Neuronal stem cell (in vitro differentiated cells): ENCODE data around the gene GNAT1.
A peak's percentile ranks its signal among the peaks of the same experiment; 100 is the strongest.

Source experiments
- DNase-seq: peaks from one replicate; pipeline ENCODE4 v3.0.0-alpha.2; 2013; ENCODE audit warnings: low spot score
- H2AFZ ChIP-seq: one replicate; pipeline ENCODE4 v1.6.1; 2013; ENCODE audit warnings: mild to moderate bottlenecking, low read length, inconsistent platforms
- H2AK5ac ChIP-seq: 2 replicates; pipeline ENCODE4 v1.6.1; 2013; ENCODE audit warnings: low read depth, mild to moderate bottlenecking, inconsistent platforms, low read length, moderate library complexity, mixed read lengths
- H2BK120ac ChIP-seq: 2 replicates; pipeline ENCODE4 v1.6.1; 2013; ENCODE audit warnings: low read depth, mild to moderate bottlenecking, inconsistent platforms, low read length, moderate library complexity, mixed read lengths
- H2BK12ac ChIP-seq: one replicate; pipeline ENCODE4 v1.6.1; 2013; ENCODE audit warnings: low read length, inconsistent platforms
- H2BK15ac ChIP-seq: 2 replicates; pipeline ENCODE4 v1.6.1; 2013; ENCODE audit warnings: mild to moderate bottlenecking, low read length, inconsistent platforms, mixed read lengths
- H2BK5ac ChIP-seq: one replicate; pipeline ENCODE4 v1.6.1; 2013; ENCODE audit warnings: inconsistent platforms, mild to moderate bottlenecking, low read length, moderate library complexity
- H3K14ac ChIP-seq: one replicate; pipeline ENCODE4 v1.6.1; 2013; ENCODE audit warnings: low read length, inconsistent platforms
- H3K18ac ChIP-seq: 2 replicates; pipeline ENCODE4 v1.6.1; 2013; ENCODE audit warnings: low read length, inconsistent platforms
- H3K23ac ChIP-seq: 2 replicates; pipeline ENCODE4 v1.6.1; 2013; ENCODE audit warnings: low read depth, mild to moderate bottlenecking, mixed read lengths, low read length, inconsistent platforms; ENCODE audit not compliant: poor library complexity
- H3K27ac ChIP-seq: replicated peaks from 3 replicates; pipeline ENCODE4 v1.5.1; 2013; ENCODE audit warnings: low read length, inconsistent platforms
- H3K27me3 ChIP-seq, 3 experiments: 2 replicates each; pipeline ENCODE4 v1.6.1; 2013; ENCODE audit warnings: low read length in 3 of 3, mild to moderate bottlenecking in 2 of 3, inconsistent platforms in 1 of 3, low read depth in 1 of 3, mixed read lengths in 1 of 3, moderate library complexity in 1 of 3; ENCODE audit not compliant: control insufficient read depth in 3 of 3, insufficient read depth in 3 of 3
- H3K36me3 ChIP-seq, 2 donors: replicated peaks in 1 of 2; 2 replicates each; pipeline ENCODE4 v1.6.1; 2013; ENCODE audit warnings: low read length in 2 of 2; ENCODE audit not compliant: control insufficient read depth in 2 of 2, insufficient read depth in 2 of 2
- H3K4ac ChIP-seq: 2 replicates; pipeline ENCODE4 v1.6.1; 2013; ENCODE audit warnings: inconsistent platforms, mild to moderate bottlenecking, low read length, moderate library complexity
- H3K4me1 ChIP-seq, 2 donors: 1 replicate in 1 of 2; 2 replicates in 1 of 2; pipeline ENCODE4 v1.6.1; 2013; ENCODE audit warnings: low read length in 2 of 2, low read depth in 1 of 2; ENCODE audit not compliant: control insufficient read depth in 2 of 2, insufficient read depth in 1 of 2
- H3K4me2 ChIP-seq: one replicate; pipeline ENCODE4 v1.6.1; 2013; ENCODE audit warnings: mild to moderate bottlenecking, low read length, inconsistent platforms; ENCODE audit not compliant: insufficient read depth, poor library complexity, severe bottlenecking
- H3K4me3 ChIP-seq, 2 donors: 2 replicates each; pipeline ENCODE4 v1.5.1; 2013; ENCODE audit warnings: low read length in 2 of 2, mild to moderate bottlenecking in 2 of 2, inconsistent platforms in 1 of 2, moderate library complexity in 1 of 2
- H3K79me1 ChIP-seq: one replicate; pipeline ENCODE4 v1.6.1; 2013; ENCODE audit warnings: low read depth, mild to moderate bottlenecking, inconsistent platforms, low read length, moderate library complexity
- H3K9ac ChIP-seq: one replicate; pipeline ENCODE4 v1.6.1; 2013; ENCODE audit warnings: mild to moderate bottlenecking, low read depth, low read length, inconsistent platforms; ENCODE audit not compliant: poor library complexity
- H3K9me3 ChIP-seq, 2 donors: replicated peaks in 1 of 2; 2 replicates each; pipeline versions ENCODE3 to v1.6.1; 2013; ENCODE audit warnings: low read length in 2 of 2, mild to moderate bottlenecking in 2 of 2, inconsistent platforms in 1 of 2, low read depth in 1 of 2, mixed read lengths in 1 of 2, moderate library complexity in 1 of 2; ENCODE audit not compliant: control insufficient read depth in 2 of 2, insufficient read depth in 1 of 2
- H4K8ac ChIP-seq: one replicate; pipeline ENCODE4 v1.6.1; 2013; ENCODE audit warnings: low read depth, mild to moderate bottlenecking, inconsistent platforms, low read length, moderate library complexity
- H4K91ac ChIP-seq: one replicate; pipeline ENCODE4 v1.6.1; 2013; ENCODE audit warnings: low read length, low read depth, mild to moderate bottlenecking, inconsistent platforms; ENCODE audit not compliant: poor library complexity
- WGBS, 2 donors: extraction: QIAGEN DNeasy Blood & Tissue Kit; methylation state at CpG; one replicate each; pipeline ENCODE4 v1.1.7; 2013; ENCODE audit warnings: missing lambda C conversion rate in 2 of 2, mixed read lengths in 1 of 2; ENCODE audit not compliant: insufficient read length in 2 of 2, insufficient replicate concordance in 1 of 2; ENCODE audit errors: extremely low coverage in 2 of 2; 5-methylcytosine and 5-hydroxymethylcytosine counted together

GNAT1 gene

DNA sequence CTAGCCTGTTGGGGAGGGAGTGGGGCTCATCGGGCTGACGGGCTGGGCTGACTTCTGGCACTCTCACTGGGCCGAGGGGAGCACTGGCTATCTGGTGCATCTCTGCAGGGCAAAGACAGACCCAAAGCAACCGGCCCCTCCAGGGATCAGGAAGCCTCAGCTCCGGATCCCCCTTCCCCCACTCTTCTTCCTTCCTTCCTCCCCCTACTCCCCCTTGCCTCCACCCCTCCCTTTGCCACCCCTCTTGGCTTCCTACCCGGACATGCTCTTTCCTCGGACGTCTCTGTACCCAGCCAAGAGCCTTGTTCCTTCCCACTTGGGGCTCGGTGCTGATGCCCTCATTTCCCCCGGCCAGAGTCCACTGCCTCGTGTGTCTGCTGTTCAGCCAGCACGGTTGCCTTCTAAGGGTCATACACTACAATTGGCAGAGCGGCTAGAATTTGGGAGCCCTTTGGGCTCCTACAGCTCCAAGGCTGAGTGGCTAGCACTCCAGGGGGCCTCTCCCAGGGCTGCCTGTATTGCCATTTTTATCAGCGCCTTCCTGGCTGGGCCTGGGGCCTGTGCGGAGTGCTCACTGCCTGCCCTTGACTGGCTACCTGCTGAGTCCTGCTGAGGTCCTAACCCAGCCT lies 25.4 kb upstream of the GNAT1 start:
- peak overlapping the region; percentile 17 for H3K14ac ChIP-seq
- H4K8ac ChIP-seq = peak overlapping the region; percentile 59
- WGBS, 2 donors = no CpG with 5 or more reads among the region's 15 CpGs
- H2BK12ac ChIP-seq = peak overlapping the region; percentile 60
- peak overlapping the region; percentile 89 for H3K27ac ChIP-seq
- H3K18ac ChIP-seq = peak overlapping the region; percentile 95
- H2BK120ac ChIP-seq = peak overlapping the region; percentile 56
- no peak for DNase-seq
- H2AFZ ChIP-seq = peak overlapping the region; percentile 60
- H3K4me3 ChIP-seq = no peak overlapping the region
- H4K91ac ChIP-seq = peak overlapping the region; percentile 91
- peak overlapping the region; percentile 34 for H3K23ac ChIP-seq
- peak overlapping the region; percentile 91 for H2AK5ac ChIP-seq
- peaks cover 0 to 32% (median 0%) of the 10 kb centered on the region in 3 experiments for H3K27me3 ChIP-seq
- peaks cover 21% of the 10 kb centered on the region for H3K79me1 ChIP-seq
- peaks cover 42 to 62% of the 10 kb centered on the region in 2 donors for H3K4me1 ChIP-seq
- peak overlapping the region; percentile 75 for H3K9ac ChIP-seq
- H3K36me3 ChIP-seq = peaks cover 0 to 34% of the 10 kb centered on the region in 2 donors
- H3K4ac ChIP-seq = peak overlapping the region; percentile 71
- peak overlapping the region; percentile 83 for H2BK15ac ChIP-seq
- no peak overlapping the region for H3K4me2 ChIP-seq
- peak overlapping the region; percentile 92 for H2BK5ac ChIP-seq
- no peaks in the 10 kb centered on the region for H3K9me3 ChIP-seq

DNA sequence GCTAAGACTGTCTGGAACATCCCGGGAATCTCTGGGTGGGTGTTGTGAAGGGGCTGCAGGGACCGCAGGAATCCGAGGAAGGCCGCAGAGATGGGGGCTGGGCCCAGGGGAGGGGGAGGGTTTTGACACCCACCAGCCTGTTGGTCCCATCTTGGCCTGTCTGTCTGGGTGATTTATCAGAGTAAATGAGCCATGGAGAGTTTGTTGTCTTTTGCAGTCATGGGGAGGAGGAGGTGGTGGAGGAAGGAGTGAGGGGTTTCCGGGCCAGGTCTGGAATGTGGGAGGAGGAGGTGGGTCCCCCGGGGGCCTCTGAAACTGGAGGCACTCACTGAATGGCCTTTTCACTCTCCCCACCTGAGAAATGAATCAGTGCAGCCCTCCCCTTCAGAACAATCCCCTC lies 24.8 kb upstream of the GNAT1 start:
- peak overlapping the region; percentile 89 for H3K27ac ChIP-seq
- peak overlapping the region; percentile 91 for H3K18ac ChIP-seq
- WGBS, 2 donors = no CpG with 5 or more reads among the region's 6 CpGs
- peaks cover 43 to 64% of the 10 kb centered on the region in 2 donors for H3K4me1 ChIP-seq
- peak overlapping the region; percentile 79 for H2BK12ac ChIP-seq
- H3K36me3 ChIP-seq = peaks cover 0 to 28% of the 10 kb centered on the region in 2 donors
- peak overlapping the region; percentile 31 for H2AFZ ChIP-seq
- peak overlapping the region; percentile 91 for H4K91ac ChIP-seq
- H2AK5ac ChIP-seq = peak overlapping the region; percentile 91
- peak overlapping the region; percentile 38 for H3K4me2 ChIP-seq
- DNase-seq = no peak
- H3K27me3 ChIP-seq = peaks cover 0 to 26% (median 0%) of the 10 kb centered on the region in 3 experiments
- H4K8ac ChIP-seq = no peak overlapping the region
- H3K4ac ChIP-seq = no peak overlapping the region
- H3K14ac ChIP-seq = no peak overlapping the region
- no peak overlapping the region for H3K4me3 ChIP-seq
- H3K79me1 ChIP-seq = peaks cover 25% of the 10 kb centered on the region
- H3K23ac ChIP-seq = no peak overlapping the region
- H3K9ac ChIP-seq = peak overlapping the region; percentile 75
- no peak overlapping the region for H2BK15ac ChIP-seq
- no peaks in the 10 kb centered on the region for H3K9me3 ChIP-seq
- peak overlapping the region; percentile 95 for H2BK5ac ChIP-seq
- H2BK120ac ChIP-seq = peak overlapping the region; percentile 56

DNA sequence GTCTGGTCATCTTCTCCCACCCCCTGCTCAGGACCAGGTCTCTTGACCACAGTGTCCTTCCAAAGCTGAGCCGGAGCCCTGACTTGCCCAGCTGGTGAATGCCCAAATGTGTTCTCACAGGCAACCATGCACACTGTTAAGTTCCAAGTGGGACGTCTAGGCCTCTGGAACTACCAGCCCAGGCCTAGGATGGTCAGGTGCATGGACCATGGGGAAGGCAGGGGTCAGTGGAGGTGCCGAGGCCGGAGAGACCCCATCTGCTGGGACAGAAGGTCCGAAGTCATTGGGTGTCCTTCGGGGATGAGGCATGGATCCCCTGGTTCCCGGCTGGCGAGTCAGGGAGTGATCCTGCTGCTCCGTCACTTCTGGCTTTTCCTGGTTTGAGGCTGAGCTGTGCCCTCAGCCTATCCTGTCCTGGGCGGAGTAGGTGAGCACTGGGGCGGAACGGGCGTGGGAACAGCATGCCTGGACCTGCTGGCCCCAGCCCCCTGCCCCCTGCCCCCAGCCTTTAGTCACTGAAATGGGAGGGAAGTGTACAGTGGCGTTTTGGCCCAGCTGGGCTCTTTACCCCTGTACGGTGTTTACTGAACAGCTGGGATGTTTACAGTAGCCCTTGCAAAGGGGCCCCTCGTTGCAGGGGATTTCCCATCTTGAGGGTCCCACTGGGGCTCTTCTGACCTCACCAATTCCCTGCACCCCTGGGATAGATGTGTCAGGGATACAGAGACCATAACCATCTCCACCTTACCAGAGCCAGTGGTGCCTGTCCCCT lies 24.2 kb upstream of the GNAT1 start:
- Histone ChIP-seq H2BK5ac (peak overlapping the region; percentile 95), H4K8ac (peak overlapping the region; percentile 1), H3K4me2 (peak overlapping the region; percentile 38), H2AFZ (peak overlapping the region; percentile 31), H3K27me3 (peaks cover 0 to 20% (median 0%) of the 10 kb centered on the region in 3 experiments), H3K4me1 (peaks cover 43 to 68% of the 10 kb centered on the region in 2 donors), H3K79me1 (peaks cover 27% of the 10 kb centered on the region), H3K9me3 (no peaks in the 10 kb centered on the region), H4K91ac (no peak overlapping the region), H3K23ac (no peak overlapping the region), H3K18ac (peak overlapping the region; percentile 91), H3K36me3 (peaks cover 0 to 23% of the 10 kb centered on the region in 2 donors), H3K14ac (no peak overlapping the region), H3K27ac (peak overlapping the region; percentile 89), H2AK5ac (peak overlapping the region; percentile 20), H2BK12ac (peak overlapping the region; percentile 79), H2BK120ac (peak overlapping the region; percentile 69), H3K9ac (no peak overlapping the region), H3K4me3 (no peak overlapping the region), H3K4ac (no peak overlapping the region), H2BK15ac (peak overlapping the region; percentile 13)
- no peak for DNase-seq
- no CpG with 5 or more reads among the region's 16 CpGs for whole genome bisulfite sequencing, 2 donors

DNA sequence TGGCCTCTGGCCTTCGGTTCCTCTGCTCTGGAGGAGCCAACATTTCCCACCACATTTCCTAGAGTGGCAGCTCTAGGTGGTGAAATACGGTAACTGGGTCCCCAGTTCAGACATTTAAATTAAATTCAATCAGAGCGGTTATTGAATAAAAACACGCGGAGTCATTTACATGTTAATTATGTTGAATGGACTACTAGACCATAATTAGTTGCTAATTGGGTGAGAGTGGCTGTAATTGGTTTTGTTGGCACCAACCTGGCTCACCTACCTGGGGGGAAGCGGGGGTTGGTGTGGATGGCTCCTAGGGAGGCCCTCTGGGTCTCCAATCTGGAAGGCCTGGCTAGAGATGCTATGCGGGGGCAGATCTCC lies 23.6 kb upstream of the GNAT1 start:
- Histone ChIP-seq H3K27me3 (peaks cover 0 to 14% (median 0%) of the 10 kb centered on the region in 3 experiments), H2AK5ac (peak overlapping the region; percentile 20), H3K18ac (peak overlapping the region; percentile 98), H3K4me1 (peaks cover 43 to 69% of the 10 kb centered on the region in 2 donors), H3K36me3 (peaks cover 0 to 18% of the 10 kb centered on the region in 2 donors), H3K23ac (no peak overlapping the region), H3K9ac (no peak overlapping the region), H3K9me3 (no peaks in the 10 kb centered on the region), H2BK12ac (peak overlapping the region; percentile 85), H3K4me2 (peak overlapping the region; percentile 52), H3K79me1 (peaks cover 28% of the 10 kb centered on the region), H2BK15ac (peak overlapping the region; percentile 13), H3K4me3 (no peak overlapping the region), H4K8ac (no peak overlapping the region), H2AFZ (no peak overlapping the region), H2BK5ac (peak overlapping the region; percentile 95), H3K27ac (peak overlapping the region; percentile 89), H3K14ac (no peak overlapping the region), H3K4ac (peak overlapping the region; percentile 19), H4K91ac (no peak overlapping the region), H2BK120ac (peak overlapping the region; percentile 69)
- DNase-seq = no peak
- no CpG with 5 or more reads among the region's 7 CpGs for WGBS, 2 donors
